Measurements from ENCODE around the gene CHST8.

The CHST8 gene

GRCh38 chr19:33618884-33619283 lies 2.9 kb upstream of the CHST8 start:
- no peak for DNase-seq

DNA sequence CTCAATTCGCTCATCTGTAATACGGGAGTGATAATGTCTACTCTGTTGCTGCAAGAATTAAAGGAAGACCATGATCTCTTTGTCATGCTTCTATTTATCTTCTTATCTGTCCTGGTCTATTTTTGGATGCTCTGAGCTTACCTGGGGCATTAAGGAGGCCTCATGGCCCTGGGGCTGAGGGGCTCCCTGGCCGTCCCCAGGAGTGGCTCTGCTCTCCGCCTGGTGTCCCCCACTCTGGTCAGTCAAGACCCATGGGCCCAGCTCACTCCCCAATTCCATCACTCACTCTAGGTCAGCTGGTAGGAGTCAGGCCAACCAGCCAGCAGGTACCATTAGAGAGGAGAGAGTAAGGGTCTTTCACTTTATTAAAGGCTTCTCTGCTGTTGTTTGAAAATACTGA lies 1.1 kb upstream of the CHST8 start:
- no peak for DNase-seq

DNA sequence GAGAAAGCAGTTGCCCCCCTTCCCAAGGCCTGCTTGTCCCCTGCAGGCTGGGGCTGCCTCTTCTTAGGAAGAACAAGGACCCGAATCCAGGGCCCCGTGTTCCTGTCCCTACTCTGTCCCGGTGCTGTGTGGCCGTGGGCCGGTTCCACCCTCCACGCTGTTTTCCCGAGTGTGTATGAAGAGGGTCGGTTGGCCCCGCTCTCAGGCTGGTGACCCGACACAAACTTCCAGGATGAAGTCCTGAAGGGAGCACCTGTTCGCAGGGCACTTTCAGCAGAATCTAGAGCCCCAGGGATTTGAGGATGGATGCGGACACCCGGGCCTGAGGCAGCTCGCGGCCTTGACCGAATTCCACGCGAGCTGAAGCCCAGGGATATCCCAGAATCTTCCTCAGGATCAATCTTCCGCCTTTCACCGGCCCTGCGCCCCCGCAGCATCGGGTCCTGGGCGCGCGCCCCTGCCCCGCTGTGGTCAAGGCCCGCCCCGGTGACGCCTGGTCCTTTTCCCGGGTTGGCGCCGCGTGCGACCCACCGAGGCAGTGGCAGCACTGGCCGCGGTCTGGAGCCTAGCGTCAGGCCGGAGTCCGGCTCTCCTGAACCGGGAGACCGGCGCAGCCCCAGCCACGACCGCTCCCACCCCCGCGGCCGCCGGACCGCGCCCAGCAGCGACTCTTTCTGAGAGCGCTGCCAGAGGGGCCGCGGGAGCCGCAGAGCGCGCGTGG lies 528 bp upstream of the CHST8 start:
- no peak for DNase-seq

GRCh38 chr19:33622505-33622808 lies 704 bp downstream of the CHST8 start:
- no peak for DNase-seq

GRCh38 chr19:33622809-33623511 lies 1.2 kb downstream of the CHST8 start:
- DNase-seq, result no peak

DNA sequence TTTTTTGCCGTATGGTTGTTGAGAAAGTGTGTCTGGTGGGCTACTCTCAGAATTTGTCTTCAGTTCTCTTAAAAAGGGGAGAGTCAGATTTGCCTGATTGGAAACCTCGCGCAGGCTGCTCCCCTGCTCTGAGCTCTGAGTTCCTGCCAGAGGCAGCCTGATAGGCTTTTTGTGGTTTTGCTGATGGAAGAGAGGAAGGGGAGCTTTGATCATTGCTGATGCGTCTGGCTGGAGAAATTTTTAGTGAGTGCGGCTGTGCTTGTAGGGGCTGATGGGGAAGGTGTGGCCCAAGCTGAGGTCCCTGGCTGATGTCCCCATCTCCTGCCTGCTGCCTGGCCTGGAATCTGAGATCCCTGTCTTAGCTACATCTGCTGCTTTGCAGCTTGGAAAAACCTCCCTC lies 2.8 kb downstream of the CHST8 start:
- DNase-seq, result no peak

DNA sequence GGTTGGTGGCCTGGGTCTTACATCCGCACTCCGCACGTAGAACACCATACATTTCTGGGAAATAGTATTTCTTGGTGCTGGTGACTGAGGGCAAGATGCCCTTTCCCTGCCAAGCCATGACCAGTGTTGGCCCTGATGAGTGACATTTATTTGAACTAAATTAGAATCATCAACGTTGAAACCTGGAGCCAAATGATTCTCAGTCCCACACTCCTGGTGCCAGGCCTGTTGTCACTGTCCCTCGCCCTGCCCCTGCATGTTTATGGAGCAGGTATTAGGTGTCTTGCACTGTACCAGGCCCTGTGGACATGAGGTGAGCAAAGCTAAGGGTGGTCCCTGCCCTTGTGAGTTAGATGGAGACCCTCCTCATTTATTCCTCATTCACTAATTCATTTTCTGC lies 5.8 kb downstream of the CHST8 start:
- DNase-seq, result no peak

GRCh38 chr19:33627962-33628839 lies 6.4 kb downstream of the CHST8 start:
- DNase-seq, result no peak

GRCh38 chr19:33628921-33629825 lies 7.4 kb downstream of the CHST8 start:
- no peak for DNase-seq

- no peak for DNase-seq
Measured at GRCh38 chr19:33629826-33630375, 8.1 kb downstream of the CHST8 start.

DNA sequence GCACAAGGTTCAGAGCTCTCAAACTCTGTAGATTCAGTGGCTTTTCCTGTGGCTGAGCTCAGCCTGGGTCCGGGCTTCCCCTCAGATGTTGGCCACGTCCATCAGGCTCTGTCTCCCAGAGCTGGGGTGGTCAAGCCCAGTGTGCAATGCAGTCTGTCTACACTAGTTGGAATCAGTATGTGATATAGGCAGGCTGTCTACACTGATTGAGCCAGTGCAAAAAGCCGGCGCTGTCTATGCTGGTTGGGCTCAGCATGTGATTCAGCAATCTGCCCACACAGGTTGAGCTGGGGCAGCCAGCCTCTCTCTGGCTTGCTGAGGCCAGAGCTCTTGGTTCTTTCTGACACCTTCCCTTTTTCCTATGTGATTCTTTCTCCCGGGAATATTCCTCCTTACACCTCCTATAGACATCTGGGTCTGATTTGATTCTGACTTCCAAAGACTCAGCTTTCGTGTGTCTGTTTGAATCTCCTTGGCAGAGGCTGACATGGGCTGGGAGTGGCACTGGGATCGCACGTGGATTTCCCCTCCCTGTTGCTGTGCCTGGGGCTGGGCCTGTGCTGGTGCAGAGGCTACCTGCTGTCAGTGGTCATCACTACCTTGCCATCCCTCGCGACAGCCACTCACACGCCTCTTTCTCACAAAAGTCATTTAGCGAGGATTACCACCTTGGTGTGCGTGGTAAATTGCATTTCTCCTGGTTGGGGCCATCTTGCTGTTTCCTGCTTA lies 9.3 kb downstream of the CHST8 start:
- no peak for DNase-seq

DNA sequence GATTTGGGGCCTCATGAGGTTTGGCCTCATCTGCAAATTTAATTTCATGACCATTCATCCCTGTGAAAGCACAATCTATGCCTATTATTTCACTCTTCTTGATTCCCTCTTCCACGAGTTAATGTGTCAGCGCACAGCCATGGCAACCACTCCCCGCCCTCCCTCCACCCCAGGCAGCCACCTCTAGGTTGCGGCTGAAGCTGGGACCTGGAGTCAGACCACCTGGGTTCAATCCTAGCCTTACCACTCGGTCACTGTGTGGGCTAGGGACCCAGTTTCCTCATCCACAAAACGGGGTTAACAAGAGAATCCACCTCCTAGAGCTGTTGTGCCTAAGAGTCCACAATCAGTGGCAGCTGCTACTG lies 9.8 kb downstream of the CHST8 start:
- DNase-seq, result no peak

- DNase-seq, result no peak
Measured at GRCh38 chr19:33634361-33635091, 12.8 kb downstream of the CHST8 start.

DNA sequence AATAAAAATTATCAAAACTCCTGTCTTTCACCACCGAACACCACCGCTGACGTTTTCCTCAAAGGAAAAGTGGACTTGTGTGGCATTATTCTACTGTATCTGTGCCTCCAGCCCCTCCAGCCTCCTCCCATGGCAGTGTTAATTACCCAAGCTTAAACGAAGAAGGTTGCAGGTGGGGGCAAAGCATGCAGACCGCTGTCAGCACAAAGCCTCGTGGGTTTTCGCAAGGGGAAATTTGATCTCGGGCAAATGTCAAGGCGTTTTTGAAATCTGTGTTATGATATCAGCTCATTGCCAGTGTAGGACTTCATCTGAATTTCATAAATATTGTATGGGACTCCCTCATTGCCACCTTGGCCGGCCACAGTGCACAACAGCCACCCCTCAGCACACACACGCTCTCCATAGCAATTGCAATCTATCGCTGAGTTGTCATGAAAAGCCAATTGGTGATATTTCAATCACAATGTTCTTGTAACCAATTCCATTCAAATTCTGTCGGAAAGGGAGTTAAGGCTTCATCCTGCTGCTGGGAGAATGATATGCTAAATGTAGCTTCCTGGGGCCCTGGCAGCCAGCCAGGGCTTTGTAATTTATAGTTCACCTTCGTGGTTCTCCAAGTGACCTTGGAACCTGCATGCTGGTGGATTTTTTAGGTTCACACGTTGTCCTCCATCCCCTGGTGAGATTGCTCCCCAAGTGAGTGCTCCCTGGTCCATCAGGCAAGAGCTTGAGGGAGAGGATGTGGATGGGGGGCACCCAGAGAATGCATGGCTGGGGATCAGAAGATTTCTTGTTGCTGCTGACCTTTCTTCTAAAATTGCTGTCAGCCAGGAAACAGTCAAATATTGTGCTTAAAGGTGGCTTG lies 16.6 kb downstream of the CHST8 start:
- DNase-seq, result no peak

- no peak for DNase-seq
Measured at GRCh38 chr19:33639035-33639681, 17.4 kb downstream of the CHST8 start.

- no peak for DNase-seq
Measured at GRCh38 chr19:33640773-33641172, 19.0 kb downstream of the CHST8 start.

DNA sequence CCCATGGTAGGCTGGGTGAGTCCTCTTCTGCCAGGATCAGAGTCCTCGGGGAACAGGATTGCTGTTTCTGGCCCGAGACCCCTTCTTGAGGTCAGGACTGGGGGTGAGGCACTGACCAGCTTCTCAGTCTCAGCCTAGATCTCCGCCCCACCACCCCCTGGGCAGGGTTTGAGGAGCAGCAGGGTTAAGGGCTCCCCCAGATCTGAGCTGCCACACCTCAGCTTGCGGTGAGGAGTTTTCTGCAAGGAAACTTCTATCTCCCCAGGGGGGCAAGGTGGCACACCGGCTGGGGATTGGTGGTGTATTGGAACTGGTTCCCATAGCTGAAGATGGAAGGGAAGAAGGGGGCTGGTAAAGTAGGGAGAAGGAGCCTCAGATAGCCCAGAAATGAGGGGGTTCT lies 19.5 kb downstream of the CHST8 start:
- no peak for DNase-seq

- DNase-seq, result no peak
Measured at GRCh38 chr19:33641956-33642498, 20.3 kb downstream of the CHST8 start.

GRCh38 chr19:33644284-33644836 lies 22.6 kb downstream of the CHST8 start:
- no peak for DNase-seq

Data from NCI-H446 treated with DMSO at 0.1 percent for 48 hours (cell line).